Fibroblast of pulmonary artery (primary cell): ENCODE measurements around the gene MYPOP.

ENCODE experiments used
- DNase-seq: peaks from one replicate; pipeline ENCODE4 v3.0.0-alpha.2; 2010; ENCODE audit warnings: low read depth
- H3K4me3 ChIP-seq: replicated peaks from 2 replicates; pipeline ENCODE4 v1.5.1; 2011; ENCODE audit warnings: low read depth, mild to moderate bottlenecking, control low read depth, low read length, moderate library complexity
- TF ChIP-seq, protein P1 (sequence below): IDR thresholded peaks from 2 replicates; pipeline ENCODE4 v1.5.1; 2011; ENCODE audit warnings: mild to moderate bottlenecking, control low read depth, low read length, inconsistent platforms; ENCODE audit errors: missing control alignments

MYPOP gene

DNA sequence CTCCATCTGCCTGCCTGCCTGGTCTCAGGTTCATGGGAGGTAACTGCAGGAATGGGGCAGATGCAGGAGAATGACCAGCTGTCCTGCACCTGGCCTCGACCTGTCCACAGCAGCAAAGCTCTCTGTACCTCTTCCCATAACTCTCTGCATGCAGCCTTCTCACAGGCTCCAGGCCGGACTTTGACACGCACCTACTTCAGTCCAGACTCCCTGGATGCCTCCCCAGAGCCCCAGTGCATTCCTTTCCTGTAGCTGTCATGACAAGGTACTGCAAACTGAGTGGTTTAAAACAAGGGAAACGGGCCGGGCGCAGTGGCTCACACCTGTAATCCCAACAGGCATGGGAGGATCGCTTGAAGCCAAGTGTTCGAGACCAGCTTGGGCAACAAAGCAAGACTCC lies 8.9 kb upstream of the MYPOP start:
- DNase-seq: no peak
- H3K4me3 ChIP-seq: no peak overlapping the region
- TF ChIP-seq, protein P1, sequence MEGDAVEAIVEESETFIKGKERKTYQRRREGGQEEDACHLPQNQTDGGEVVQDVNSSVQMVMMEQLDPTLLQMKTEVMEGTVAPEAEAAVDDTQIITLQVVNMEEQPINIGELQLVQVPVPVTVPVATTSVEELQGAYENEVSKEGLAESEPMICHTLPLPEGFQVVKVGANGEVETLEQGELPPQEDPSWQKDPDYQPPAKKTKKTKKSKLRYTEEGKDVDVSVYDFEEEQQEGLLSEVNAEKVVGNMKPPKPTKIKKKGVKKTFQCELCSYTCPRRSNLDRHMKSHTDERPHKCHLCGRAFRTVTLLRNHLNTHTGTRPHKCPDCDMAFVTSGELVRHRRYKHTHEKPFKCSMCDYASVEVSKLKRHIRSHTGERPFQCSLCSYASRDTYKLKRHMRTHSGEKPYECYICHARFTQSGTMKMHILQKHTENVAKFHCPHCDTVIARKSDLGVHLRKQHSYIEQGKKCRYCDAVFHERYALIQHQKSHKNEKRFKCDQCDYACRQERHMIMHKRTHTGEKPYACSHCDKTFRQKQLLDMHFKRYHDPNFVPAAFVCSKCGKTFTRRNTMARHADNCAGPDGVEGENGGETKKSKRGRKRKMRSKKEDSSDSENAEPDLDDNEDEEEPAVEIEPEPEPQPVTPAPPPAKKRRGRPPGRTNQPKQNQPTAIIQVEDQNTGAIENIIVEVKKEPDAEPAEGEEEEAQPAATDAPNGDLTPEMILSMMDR: no peak

DNA sequence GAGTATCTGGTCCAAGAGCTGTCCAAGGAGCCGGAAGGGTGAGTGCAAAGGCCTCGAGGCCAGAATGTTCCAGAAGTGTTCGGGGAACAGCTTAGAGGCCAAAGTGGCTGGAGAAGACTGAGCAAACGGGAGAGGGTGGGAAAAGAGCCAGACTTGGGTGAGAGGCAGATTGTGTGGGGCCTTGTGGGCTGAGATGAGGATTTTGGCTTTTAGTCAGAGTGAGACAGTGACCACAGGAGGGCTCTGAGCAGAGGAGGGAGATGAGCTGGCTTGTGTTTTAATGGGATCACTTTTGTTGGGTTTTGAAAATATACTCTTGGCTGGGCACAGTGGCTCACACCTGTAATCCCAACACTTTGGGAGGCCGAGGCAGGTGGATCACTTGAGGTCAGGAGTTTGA lies 6.5 kb upstream of the MYPOP start:
- no peak for DNase-seq
- H3K4me3 ChIP-seq: no peak overlapping the region
- TF ChIP-seq, protein P1: no peak

DNA sequence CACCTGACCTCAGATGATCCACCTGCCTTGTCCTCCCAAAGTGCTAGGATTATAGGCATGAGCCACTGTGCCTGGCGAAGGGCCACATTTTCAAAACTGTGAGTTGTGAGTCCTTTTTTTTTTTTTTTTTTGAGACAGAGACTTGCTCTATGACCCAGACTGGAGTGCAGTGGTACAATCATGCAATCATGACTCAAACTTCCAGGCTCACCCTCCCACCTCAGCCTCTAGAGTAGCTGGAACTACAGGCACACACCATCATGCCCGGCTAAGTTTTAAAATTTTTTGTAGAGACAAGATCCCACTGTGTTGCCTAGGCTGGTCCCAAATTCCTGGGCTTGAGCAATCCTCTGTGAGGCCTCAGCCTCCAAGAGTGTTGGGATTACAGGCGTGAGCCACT lies 3.8 kb upstream of the MYPOP start:
- peak; percentile 62 for DNase-seq
- H3K4me3 ChIP-seq: no peak overlapping the region
- TF ChIP-seq, protein P1: no peak

DNA sequence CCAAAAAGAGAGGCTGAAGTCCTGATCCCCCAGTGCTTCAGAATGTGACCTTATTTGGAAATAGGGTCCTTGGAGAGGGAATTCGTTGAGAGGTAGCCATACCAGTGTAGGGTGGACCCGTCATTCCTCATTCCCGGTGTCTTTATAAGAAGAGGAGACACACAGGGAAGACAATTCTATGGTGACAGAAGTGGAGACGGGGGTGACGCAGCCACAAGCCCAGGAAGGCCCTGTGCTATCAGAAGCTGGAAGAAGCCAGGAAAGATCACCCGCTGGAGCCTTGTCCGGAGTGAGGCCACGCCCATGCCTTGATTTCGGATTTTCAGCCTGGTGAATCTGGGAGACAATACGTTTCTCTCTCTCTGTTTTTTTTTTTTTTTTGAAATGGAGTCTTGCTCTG lies 2.6 kb upstream of the MYPOP start:
- H3K4me3 ChIP-seq: no peak overlapping the region
- no peak for DNase-seq
- TF ChIP-seq, protein P1: no peak

DNA sequence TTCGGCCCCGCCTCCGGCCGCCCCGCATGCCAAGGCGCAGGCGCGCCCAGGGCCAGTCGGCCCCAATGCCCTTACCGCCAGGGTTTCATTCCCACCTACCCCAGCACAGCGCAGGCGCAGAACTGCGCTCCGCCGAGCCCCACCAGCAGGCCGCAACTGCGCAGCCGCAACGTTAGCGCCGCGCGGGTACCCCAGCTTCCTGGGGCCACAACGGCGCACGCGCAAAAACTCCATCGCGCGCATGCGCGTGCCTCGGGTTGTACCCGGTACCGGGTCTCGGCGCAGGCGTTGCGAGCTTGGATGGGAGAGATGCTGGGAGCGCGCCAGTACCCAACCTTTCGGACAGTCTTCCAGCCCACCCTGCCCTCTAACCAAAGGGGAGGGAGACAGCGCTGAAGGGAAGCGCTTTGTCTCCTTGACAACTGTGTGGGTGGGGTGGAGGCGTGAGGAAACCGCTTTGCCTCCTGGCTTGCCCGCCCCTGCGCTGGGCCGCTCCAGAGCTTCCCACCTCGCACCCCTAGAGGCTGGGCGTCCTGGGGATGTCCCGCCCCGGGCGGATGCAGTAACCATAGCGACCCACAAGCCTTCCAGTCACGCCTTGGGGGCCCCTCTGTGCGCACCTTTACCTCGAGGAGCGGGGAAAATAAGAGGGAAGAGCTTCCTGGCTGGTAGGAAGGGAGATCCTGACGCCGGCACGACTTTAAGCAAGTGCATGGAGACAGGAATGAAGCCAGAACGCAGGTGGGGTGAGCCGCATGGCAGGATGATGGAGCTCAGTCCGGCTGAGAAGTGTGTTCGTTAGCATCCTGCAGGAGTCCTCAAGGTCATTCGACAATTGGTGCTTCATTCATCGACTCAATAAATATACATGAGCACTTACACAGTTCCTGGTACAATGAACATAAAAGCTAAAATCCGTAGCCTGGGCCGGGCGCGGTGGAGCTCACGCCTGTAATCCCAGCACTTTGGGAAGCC lies 525 bp upstream of the MYPOP start:
- DNase-seq: peak; percentile 98
- TF ChIP-seq, protein P1: no peak
- H3K4me3 ChIP-seq: peak overlapping the region; percentile 71

DNA sequence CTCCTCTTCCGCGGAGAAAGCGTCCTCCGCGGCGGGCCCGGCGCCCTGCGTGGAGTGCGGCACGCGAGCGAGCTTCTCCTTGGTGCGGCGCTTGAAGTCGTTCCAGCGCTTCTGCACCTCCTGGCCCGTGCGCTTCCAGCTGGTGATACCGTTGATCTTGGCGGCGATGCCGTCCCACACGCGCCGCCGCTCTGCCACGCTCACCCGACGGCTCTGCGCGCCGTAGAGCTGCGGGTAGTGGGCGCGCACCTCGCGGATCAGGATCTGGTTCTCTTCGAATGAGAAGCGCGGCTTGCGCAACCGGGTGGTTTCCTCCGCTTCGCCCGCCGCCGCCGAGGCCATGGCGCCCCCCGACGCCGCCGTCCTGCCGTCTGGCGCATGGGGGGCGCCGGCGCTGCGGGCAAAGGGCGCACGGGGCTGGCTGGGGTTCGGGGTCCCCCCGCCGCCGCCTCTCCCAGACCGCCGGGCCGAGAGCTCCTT lies 941 bp downstream of the MYPOP start:
- peak overlapping the region; percentile 58 for H3K4me3 ChIP-seq
- DNase-seq: peak; percentile 59
- TF ChIP-seq, protein P1: no peak
